NCI-H748 treated with DMSO at 0.1 percent for 48 hours (cell line): Measurements from ENCODE around the gene MUC4.
"Not testable (repeated sequence)": the region's sequence is repeated elsewhere in the genome, so short reads cannot be mapped to it uniquely, and the experiment has no call there.

Source experiments
- DNase-seq: peaks from one replicate; lab custom pipeline; 2025; lab: John Stamatoyannopoulos, UW

The MUC4 gene

DNA sequence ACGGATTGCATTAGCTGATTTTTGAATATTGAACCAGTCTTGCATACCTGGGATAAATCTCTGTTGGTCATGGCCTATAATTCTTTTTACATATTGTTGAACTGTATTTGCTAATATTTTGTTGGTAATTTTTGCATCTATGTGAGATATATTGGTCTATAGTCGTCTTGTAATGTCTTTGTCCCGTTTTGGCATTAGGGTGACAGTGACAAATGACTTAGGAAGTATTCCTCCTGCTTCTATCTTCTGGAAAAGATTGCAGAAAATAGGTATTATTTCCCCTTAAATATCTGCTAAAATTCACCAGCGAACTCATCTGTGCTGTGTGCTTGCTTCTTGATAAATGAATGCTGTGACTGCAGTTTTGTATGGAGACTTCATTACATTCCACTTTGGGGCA is 67.3 kb downstream of the MUC4 start:
- DNase-seq = no peak

DNA sequence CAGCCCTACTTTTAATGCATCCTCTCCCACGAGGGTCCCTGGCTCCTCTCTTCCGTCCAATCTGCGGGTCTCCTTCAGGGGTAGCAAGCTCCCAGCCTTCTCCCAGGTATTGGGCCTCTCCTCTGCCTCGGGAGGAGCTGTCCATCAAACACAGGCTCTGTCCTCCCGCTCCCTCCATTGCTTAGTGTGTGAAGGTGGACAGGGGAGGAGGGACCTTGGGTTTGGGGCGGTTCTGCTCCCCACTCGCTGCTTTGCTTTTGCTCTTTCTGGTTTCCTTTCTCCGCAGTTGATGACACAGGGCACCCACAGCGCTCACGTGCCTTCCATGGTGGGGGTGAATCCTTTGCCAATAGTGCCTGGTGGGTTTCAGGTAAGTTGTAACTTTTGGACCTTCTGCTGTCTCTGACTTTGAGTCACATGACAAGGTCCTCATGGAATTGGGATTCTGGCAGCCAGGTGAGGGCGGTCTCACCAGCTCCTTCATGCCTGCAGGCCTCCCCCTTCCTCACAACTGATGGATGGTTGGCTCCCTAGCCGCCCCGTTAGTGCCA is 72.1 kb downstream of the MUC4 start:
- no peak for DNase-seq

DNA sequence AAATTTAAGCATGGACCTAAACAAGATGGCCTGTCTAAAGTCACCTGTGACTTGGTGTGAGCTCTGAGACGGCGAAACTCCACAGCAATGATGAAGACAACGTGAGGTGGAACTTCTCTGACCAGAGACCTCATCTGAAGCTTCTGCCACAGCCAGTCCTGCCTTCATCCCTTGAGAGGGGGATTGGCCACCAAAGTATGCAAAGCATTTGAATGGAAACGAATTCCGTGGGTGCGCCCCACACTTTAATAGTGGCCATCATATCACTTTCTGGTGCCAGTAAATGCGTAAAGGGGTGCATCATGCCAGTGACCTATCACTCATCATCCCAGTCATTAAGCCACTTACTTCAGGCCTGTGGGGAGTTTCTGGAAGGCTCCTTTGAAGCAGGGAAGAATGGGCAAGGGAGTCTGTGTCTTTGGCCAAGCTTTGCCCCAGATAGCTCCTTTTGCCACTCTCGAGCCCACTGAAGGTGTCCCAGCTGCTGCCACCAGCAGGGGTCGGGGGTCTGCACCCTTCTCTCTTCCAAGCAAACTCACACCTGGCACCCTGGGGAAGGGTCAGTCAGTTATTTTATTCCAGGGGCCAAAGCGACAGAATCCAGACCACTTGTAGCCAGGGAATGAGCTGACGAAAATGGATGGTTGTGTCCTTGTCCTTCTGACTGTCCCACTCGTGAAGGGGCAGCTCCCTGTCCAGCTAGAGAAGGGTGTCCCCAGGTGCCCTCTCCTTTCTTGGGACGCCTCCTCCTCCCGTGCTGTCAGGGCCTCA is 73.3 kb downstream of the MUC4 start:
- DNase-seq = no peak

DNA sequence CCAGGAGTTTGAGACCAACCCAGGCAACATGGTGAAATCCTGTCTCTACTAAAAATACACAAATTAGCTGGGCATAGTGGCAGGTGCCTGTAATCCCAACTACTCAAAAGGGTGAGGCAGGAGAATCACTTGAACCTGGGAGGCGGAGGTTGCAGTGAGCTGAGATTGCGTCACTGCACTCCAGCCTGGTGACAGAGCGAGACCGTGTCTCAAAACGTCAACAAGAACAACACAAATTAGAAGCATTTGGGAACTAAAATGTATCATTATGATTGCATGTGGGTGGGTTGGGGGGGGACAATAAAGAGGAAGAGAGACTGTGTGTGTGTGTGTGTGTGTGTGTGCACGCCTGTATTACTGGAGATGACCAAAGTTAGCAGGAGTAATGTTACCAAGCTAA is 73.9 kb downstream of the MUC4 start:
- not testable (repeated sequence) for DNase-seq

DNA sequence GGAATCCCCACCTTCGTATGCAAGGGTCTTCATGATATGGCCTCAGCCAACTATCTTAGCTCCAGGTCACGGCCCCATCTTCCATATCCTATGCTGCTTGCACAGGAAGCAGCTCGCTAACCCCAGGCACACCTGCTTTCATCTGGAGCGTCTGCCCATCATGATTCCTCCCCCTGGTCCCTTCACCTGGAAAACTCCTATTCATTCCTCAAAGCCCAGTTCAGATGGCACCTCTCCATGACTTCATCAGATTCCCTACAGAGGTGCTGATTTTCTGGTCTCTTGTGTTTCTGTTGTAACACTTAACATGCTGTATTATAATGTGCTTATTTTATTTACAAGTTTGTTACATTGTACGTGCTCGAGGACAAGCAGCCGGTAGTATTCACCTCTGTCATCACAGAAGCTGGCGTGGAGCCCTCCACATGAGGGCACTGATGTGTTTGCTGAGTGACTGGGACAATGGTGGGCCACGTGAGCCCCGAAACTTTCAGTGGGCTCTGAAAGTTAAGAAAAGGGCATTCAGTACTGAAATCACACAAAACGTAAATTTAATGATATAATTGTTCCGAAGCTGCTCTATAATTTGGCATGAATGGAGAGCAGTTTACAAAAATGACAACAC is 74.8 kb downstream of the MUC4 start:
- no peak for DNase-seq

DNA sequence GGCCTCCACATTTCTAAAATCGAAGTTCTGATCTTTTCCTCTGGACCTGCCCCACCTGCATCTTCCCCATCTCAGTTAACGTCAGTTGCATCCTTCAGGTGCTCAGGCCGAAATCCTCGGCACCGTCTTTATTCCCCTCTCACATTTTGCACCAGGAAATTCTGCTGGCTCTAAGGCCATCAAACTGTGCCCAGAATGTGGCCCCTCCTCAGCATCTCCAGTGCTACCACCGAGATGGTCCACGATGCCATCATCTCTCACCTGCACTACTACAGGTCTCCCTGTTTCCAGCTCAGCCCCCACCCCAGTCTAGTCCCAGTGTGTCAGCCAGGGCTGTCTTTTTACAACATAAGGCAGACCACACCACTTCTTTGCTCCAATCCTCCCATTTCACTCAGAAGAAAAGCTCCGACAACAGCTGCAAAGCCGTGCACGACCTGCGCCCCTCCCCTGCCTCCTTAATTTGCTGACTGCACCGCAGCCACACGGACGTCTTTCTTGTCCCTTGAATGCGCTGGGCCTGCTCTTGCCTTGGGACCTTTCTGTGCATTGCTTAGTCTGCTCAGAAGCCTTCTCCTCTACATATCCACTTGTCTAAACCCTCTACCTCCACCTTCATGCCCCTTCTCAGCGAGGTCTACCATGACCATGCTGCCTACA is 76.6 kb downstream of the MUC4 start:
- DNase-seq = no peak

DNA sequence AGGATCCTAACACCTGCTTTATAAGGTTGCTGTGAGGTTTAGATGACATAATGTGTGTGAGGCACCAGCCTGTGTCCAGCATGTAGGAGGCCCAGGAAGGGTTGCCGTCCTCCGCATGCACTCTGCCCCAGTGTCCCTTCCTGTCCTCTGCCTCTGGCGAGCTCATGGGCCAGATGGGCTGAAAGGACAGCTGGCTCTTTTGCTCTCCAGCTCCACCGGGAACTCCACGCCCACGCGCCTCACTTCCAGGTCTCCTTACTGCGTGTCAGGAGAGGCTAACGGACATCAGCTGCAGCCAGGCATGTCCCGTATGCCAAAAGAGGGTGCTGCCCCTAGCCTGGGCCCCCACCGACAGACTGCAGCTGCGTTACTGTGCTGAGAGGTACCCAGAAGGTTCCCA is 78.8 kb downstream of the MUC4 start:
- DNase-seq = no peak

DNA sequence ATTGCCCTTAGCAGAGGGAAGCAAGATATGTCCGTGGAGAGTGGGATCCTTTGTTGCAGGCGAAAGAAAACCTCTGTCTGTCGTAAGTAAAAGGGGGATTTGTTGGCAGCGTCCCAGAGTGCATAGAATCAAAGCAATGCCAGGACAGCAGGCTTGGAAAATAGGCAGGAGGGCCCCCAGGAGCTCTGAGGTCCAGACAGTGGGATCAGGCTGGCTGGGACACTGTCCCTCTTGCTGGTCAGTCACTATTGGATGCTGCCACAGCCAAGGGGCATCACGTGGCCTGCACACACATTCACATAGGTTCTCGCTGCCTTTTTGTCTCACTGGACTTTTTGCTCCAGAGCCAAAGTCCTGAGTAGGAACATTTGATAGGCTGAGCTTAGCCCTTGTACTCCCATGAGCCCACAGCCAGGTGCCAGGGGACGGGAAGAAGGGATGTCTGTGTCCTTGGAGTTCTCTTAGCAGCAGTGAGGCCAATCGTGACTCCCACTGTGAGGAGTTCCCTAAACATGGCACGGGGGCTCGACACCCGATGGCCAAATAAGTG is 80.3 kb downstream of the MUC4 start:
- DNase-seq = no peak

DNA sequence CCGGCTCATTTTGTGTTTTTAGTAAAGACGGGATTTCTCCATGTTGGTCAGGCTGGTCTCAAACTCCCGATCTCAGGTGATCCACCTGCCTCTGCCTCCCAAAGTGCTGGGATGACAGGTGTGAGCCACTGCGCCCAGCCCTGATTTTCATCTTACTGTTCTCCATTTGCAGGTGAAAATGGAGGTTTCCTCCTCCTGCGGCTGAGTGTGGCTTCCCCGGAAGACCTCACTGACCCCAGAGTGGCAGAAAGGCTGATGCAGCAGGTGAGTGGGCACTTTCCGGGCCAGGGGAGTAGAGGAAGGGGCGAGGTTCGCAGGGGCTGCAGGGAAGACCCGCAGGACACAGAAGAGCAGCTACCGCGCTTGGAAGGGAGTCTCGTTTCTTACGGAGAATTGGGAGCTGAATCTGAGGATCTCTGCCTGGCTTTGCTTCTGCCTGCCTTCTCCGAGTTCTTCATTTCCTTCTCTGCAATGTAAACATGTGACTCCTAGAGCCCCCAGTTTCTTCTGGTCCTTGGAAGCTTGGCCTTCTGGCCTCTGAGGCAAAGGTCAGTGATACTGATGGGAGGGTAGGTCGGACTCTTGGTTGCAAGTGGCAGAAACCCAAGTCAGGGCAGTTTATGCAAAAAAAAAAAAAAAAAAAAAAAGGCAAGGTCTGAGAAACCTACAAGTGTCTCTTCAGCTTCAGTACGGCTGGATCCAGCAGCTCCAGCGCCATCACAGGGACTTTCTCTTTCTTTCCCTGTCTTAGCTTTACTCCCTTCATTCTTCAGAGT is 82.1 kb downstream of the MUC4 start:
- no peak for DNase-seq

DNA sequence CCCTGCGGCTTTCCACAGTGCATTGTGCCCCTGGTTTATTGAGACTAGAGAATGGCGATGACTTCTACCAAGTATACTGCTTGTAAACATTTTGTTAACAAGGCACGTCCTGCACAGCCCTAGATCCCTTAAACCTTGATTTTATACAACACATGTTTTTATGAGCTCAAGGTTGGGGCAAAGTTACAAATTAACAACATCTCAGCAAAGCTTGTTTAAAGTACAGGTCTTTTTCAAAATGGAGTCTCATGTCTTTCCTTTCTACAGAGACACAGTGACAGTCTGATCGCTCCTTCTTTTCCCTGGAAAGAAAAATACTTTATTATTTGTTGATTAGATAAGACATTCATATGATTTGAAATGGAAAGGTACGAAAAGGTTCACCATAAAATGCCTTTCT is 82.9 kb downstream of the MUC4 start:
- DNase-seq = not testable (repeated sequence)

DNA sequence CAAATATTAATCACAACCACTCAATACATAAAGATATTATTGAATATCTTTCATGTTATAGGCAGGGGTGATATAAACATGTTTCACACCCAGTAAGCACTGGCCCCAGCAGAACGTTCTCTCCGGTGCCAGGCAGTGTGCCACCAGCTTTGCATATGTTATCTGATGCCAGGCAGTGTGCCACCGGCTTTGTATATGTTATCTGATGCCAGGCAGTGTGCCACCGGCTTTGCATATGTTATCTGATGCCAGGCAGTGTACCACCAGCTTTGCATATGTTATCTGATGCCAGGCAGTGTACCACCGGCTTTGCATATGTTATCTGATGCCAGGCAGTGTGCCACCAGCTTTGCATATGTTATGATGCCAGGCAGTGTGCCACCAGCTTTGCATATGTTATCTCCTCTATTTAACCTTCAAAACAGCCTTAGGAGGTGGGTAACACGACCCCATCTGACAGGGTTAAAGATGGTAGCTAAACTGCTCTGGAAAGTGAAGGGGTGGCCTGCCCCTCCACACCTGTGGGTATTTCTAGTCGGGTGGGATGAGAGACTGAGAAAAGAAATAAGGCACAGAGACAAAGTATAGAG is 84.0 kb downstream of the MUC4 start:
- no peak for DNase-seq

DNA sequence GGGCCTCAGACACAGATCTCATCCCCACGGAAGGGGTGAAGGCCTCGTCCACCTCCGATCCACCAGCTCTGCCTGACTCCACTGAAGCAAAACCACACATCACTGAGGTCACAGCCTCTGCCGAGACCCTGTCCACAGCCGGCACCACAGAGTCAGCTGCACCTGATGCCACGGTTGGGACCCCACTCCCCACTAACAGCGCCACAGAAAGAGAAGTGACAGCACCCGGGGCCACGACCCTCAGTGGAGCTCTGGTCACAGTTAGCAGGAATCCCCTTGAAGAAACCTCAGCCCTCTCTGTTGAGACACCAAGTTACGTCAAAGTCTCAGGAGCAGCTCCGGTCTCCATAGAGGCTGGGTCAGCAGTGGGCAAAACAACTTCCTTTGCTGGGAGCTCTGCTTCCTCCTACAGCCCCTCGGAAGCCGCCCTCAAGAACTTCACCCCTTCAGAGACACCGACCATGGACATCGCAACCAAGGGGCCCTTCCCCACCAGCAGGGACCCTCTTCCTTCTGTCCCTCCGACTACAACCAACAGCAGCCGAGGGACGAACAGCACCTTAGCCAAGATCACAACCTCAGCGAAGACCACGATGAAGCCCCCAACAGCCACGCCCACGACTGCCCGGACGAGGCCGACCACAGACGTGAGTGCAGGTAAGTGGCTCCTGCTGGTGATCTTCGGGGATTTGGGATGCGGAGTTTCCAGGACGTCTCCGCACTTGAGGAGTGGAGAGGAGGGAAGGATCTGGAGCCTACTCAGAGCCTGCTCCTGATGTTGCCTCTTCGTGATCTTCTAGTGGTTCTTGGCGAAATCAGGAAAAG is 85.6 kb downstream of the MUC4 start:
- not testable (repeated sequence) for DNase-seq

DNA sequence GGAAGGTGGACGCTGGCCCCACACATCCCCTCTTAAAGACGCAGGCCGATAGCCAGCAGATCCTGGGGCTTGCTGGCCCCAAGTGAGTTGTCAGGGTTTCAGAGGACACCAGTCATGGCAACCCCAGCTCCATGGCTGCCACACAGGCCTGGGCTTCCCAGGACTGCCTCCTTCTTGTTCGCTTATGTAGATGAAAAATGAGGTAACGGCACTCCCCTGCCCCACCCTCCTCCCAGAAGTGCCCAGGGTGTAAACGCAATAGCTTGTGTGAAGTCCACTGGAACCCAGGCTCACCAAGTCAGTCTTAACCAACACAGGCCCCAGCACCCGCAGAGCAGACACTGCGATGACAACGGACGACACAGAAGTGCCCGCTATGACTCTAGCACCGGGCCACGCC is 87.4 kb downstream of the MUC4 start:
- not testable (repeated sequence) for DNase-seq

DNA sequence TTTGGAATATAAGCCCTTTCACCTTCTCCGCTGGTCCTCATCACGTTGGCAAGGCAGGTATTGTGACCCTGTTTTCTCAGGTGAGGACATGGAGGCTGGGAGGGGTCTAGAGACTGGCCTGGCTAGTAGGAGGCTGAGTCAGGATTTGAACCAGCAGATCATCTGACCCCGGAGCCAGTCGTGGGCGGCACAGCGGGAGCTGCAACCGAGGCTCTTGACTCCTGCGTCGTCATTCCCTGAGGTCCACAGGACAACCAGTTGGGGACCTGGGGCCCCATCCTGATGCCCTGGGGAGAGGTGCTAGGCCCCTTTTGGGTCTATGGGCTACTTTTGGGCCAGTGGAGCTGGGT is 88.8 kb downstream of the MUC4 start:
- DNase-seq = not testable (repeated sequence)

DNA sequence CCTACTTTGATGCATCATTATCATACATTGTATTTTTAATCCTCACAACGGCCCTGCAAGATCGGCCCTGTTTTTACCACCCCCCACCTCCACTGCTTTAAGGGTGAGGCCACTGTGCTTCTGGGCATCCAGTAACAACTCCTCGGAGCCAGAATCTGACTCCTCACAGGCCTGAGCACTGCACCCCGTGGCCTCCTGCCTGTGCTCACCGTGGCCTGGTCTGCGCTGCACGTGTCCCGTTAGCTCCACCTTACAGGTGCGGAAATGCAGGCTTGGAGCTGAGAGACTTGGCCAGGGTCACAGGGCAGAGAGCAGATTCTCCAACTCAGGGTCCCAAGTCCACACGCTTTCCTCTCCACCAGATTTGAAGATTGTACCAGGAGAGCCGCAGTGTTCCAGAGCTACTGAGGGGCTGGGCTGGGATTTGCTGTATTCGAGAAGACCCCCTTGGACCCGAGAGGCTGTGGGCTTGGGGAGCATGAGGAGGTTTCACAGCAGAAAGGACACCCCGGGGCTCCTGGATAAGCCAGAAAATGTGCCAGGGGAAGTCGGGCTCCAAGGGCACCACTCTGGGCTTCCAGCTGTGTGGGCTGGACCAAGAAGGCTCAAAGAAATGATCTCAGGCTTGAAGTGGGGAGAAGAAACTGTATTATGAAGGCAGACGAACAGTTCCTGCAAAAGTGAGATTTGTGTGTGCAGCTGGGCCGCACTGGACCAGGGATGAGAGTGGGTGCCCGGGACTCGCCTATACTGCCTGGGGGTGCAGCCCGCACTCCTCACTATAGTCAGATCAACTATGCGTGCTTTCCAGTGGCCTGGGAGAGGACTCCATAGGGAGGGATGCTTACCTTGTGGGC is 89.4 kb downstream of the MUC4 start:
- not testable (repeated sequence) for DNase-seq

DNA sequence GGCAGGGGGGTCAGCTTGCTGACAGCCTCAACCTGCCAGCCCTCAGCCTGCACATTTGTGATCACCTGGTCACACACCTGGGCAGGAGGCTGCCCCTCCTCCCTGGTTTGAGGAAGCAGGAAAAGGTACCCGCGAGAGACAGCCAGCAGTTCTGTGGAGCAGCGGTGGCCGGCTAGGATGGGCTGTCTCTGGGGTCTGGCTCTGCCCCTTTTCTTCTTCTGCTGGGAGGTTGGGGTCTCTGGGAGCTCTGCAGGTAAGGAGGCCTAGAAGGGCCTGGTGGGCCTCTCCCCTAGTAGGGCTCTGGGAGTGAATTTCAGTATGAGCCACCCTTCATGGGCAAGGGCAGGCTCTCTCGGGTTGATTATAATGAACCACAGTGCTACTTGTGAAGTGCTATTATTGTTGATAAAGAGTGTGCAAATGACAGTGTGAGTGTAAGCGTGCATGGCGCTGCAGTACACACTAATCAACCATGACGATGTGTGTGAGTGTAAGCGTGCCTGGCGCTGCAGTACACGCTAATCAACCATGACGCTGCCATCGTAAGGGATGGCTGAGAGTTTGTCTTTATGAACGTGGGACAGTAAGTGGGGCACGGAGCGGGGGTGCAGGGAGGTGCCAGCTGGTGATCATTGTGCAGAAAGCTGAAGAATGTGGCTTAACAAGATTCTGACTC is 90.8 kb downstream of the MUC4 start, which contains the start of gene MUC20:
Gene MUC20, plus strand, starts transcription at position 148 of the 676 bp plus-strand sequence. Its CDS starts 30 bp downstream, at position 178.
- not testable (repeated sequence) for DNase-seq

DNA sequence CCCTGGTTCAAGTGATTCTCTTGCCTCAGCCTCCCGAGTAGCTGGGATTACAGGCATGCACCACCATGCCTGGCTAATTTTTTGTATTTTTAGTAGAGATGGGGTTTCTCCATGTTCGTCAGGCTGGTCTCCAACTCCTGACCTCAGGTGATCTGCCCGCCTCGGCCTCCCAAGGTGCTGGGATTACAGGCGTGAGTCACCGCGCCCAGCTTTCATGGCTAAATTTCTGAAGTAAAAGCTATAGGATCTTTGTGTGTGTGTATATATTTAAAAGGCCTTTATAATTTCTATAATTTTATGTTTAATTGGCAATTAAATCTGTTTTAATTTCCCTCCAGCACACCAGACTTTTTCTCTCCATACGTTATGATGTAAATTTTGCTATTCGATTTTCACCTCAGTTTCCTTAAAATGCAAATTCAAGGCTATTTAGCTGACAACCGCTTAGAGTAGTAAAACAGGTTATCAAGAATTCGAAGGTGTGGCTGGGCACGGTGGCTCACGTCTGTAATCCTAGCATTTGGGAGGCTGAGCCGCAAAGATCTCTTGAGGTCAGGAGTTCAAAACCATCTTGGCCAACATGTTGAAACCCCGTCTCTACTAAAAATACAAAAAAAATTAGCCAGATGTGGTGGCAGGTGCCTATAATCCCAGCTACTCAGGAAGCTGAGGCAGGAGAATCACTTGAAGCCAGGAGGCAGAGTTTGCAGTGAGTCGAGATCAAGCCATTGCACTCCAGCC is 92.0 kb downstream of the MUC4 start:
- not testable (repeated sequence) for DNase-seq

DNA sequence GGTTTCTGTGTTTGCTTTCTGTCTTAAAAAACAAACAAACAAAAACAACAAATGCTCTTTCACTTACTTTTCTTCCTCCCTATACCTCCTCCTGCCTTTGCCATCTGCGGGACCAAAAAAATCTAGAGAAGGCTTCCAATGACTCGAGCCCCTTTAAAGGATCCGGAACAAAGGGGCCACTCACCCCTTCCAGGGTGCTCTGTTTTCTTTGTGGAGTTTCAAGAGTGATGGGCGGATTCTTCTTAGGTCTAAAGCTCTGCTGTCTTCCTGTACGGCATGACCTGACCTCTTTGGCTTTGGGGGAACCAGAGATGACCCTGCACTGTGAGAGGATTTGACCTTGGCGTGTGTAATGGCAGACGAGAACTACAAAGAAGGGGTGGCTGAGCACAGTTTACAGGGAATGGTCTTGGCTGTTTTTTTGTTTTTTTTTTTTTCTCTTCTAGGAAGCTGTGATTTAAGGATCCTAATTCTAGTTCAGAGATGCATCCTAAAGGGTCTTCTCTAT is 93.2 kb downstream of the MUC4 start:
- no peak for DNase-seq
